Liver (tissue), 9 donors: ENCODE measurements around the gene APLN. TPM values are rescaled to one million over a fixed set of nuclear protein-coding genes. Genes with fewer than 3 reads are reported as not detected.

ENCODE experiments used
- DNase-seq: peaks from one replicate; pipeline ENCODE4 v3.0.0-alpha.2; 2017; ENCODE audit warnings: low spot score
- H3K27ac ChIP-seq, 2 donors: one replicate each; pipeline ENCODE4 v1.7.0; 2013; ENCODE audit warnings: inconsistent platforms in 2 of 2, low read length in 2 of 2, control low read depth in 1 of 2, low read depth in 1 of 2, mild to moderate bottlenecking in 1 of 2
- H3K27me3 ChIP-seq, 4 donors: one replicate each; pipeline versions ENCODE4 v1.6.1 to v1.7.0; 2013; ENCODE audit warnings: low read length in 3 of 4, inconsistent platforms in 1 of 4, mild to moderate bottlenecking in 1 of 4, moderate library complexity in 1 of 4; ENCODE audit not compliant: control insufficient read depth in 4 of 4, insufficient read depth in 4 of 4
- H3K36me3 ChIP-seq, 4 donors: one replicate each; pipeline versions ENCODE4 v1.6.1 to v1.7.0; 2013; ENCODE audit warnings: low read length in 3 of 4, mild to moderate bottlenecking in 3 of 4, low read depth in 1 of 4, moderate library complexity in 1 of 4; ENCODE audit not compliant: control insufficient read depth in 4 of 4, insufficient read depth in 3 of 4
- H3K4me1 ChIP-seq, 4 donors: one replicate each; pipeline versions ENCODE4 v1.6.1 to v1.7.0; 2013; ENCODE audit warnings: low read length in 3 of 4, mild to moderate bottlenecking in 3 of 4, moderate library complexity in 1 of 4; ENCODE audit not compliant: control insufficient read depth in 4 of 4, insufficient read depth in 4 of 4
- H3K4me3 ChIP-seq, 3 donors: one replicate each; pipeline versions ENCODE4 v1.6.1 to v1.7.0; 2013; ENCODE audit warnings: low read length in 3 of 3, control low read depth in 1 of 3, low read depth in 1 of 3, mild to moderate bottlenecking in 1 of 3
- H3K9ac ChIP-seq, 2 donors: one replicate each; pipeline ENCODE4 v1.7.0; 2013; ENCODE audit warnings: low read length in 2 of 2, mild to moderate bottlenecking in 2 of 2, moderate library complexity in 2 of 2, control low read depth in 1 of 2, low read depth in 1 of 2
- H3K9me3 ChIP-seq, 4 donors: one replicate each; pipeline versions ENCODE4 v1.6.1 to v1.7.0; 2013; ENCODE audit warnings: low read length in 3 of 4; ENCODE audit not compliant: control insufficient read depth in 4 of 4
- ATF3 ChIP-seq: IDR thresholded peaks from 2 replicates; pipeline ENCODE4 v1.6.1; 2016; ENCODE audit warnings: antibody characterized with exemption
- CTCF ChIP-seq: fragments of 150-350 bp; IDR thresholded peaks from 2 replicates; pipeline ENCODE4 v1.5.1; 2017; ENCODE audit warnings: improper control_type of control experiment, low read depth, low read length; ENCODE audit not compliant: missing input control
- EGR1 ChIP-seq, 2 donors: IDR thresholded peaks; 2 replicates each; pipeline ENCODE4 v1.6.1; 2016 to 2018; ENCODE audit warnings: antibody characterized with exemption in 2 of 2, low read depth in 2 of 2
- FOXA1 ChIP-seq: IDR thresholded peaks from 2 replicates; pipeline ENCODE4 v1.6.1; 2016; ENCODE audit warnings: antibody characterized with exemption
- FOXA2 ChIP-seq: IDR thresholded peaks from 2 replicates; pipeline ENCODE4 v1.6.1; 2016; ENCODE audit warnings: antibody characterized with exemption
- GABPA ChIP-seq, 2 donors: IDR thresholded peaks in 1 of 2; conservative IDR thresholded peaks in 1 of 2; 2 replicates each; pipeline ENCODE4 v1.6.1; 2016; ENCODE audit warnings: antibody characterized with exemption in 2 of 2, mild to moderate bottlenecking in 1 of 2, moderate library complexity in 1 of 2
- HNF4A ChIP-seq, 2 donors: conservative IDR thresholded peaks; 2 replicates each; pipeline ENCODE4 v1.6.1; 2016; ENCODE audit warnings: antibody characterized with exemption in 2 of 2, mild to moderate bottlenecking in 2 of 2
- HNF4G ChIP-seq: IDR thresholded peaks from 2 replicates; pipeline ENCODE4 v1.6.1; 2016; ENCODE audit warnings: antibody characterized with exemption
- JUND ChIP-seq, 2 donors: IDR thresholded peaks; 2 replicates each; pipeline ENCODE4 v1.6.1; 2016; ENCODE audit warnings: antibody characterized with exemption in 2 of 2
- MAX ChIP-seq: IDR thresholded peaks from 2 replicates; pipeline ENCODE4 v1.6.1; 2016; ENCODE audit warnings: antibody characterized with exemption
- NR2F2 ChIP-seq: IDR thresholded peaks from 2 replicates; pipeline ENCODE4 v1.6.1; 2016; ENCODE audit warnings: antibody characterized with exemption
- RAD21 ChIP-seq, 2 donors: IDR thresholded peaks; 2 replicates each; pipeline ENCODE4 v1.6.1; 2016; ENCODE audit warnings: antibody characterized with exemption in 2 of 2, mild to moderate bottlenecking in 2 of 2
- REST ChIP-seq: IDR thresholded peaks from 2 replicates; pipeline ENCODE4 v1.6.1; 2016; ENCODE audit warnings: antibody characterized with exemption, mild to moderate bottlenecking
- RXRA ChIP-seq, 2 donors: IDR thresholded peaks; 2 replicates each; pipeline ENCODE4 v1.6.1; 2017 to 2018; ENCODE audit warnings: antibody characterized with exemption in 2 of 2, mild to moderate bottlenecking in 1 of 2
- SP1 ChIP-seq: IDR thresholded peaks from 2 replicates; pipeline ENCODE4 v1.6.1; 2018; ENCODE audit warnings: antibody characterized with exemption, mild to moderate bottlenecking
- TAF1 ChIP-seq: conservative IDR thresholded peaks from 2 replicates; pipeline ENCODE4 v1.6.1; 2016; ENCODE audit warnings: antibody characterized with exemption, mild to moderate bottlenecking
- YY1 ChIP-seq: IDR thresholded peaks from 2 replicates; pipeline ENCODE4 v1.6.1; 2016; ENCODE audit warnings: antibody characterized with exemption, mild to moderate bottlenecking
- ZBTB33 ChIP-seq: IDR thresholded peaks from 2 replicates; pipeline ENCODE4 v1.6.1; 2016; ENCODE audit warnings: antibody characterized with exemption
- WGBS: extraction: QIAGEN DNeasy Blood & Tissue Kit; methylation state at CpG from one replicate; pipeline ENCODE4 v1.1.7; 2013; 5-methylcytosine and 5-hydroxymethylcytosine counted together
- polyA plus RNA-seq, 2 donors: library from polyadenylated mRNA; stranded (reverse) in 1 of 2; unstranded in 1 of 2; fragments of 200-250 nt in 1 of 2; fragments of >200 nt in 1 of 2; fragmentation: Nextera tagmentation in 1 of 2; extraction: Ambion mirVana in 1 of 2; gene quantifications; one replicate each; pipeline versions ENCODE4 v1.2.1 to v1.2.3, GENCODE V29; 2013 to 2015
- total RNA-seq, 2 donors: library from RNA; depleted of rRNA; stranded (reverse); fragments of >200 nt; gene quantifications; one replicate each; pipeline ENCODE4 v1.2.3, GENCODE V29; 2014
- donor health status: healthy.
- donor health status: healthy.
- donor health status: healthy.
- donor health status: healthy.
- donor health status: healthy.

The APLN gene
- total and polyA plus RNA-seq, 4 donors = 0.19 to 0.33 TPM; not detected in 2

GRCh38 chrX:129599499-129599898 lies 55.3 kb downstream of the APLN start:
- no peak for DNase-seq
- Histone ChIP-seq H3K4me1 (peaks cover 0 to 25% (median 15%) of the 10 kb centered on the region in 4 donors), H3K9ac (no peak overlapping the region), H3K27me3 (no peaks in the 10 kb centered on the region), H3K4me3 (no peak overlapping the region), H3K36me3 (peaks cover 0 to 4% (median 0%) of the 10 kb centered on the region in 4 donors), H3K9me3 (no peaks in the 10 kb centered on the region), H3K27ac (no peak overlapping the region)
- 81% methylated on average over 5 of the region's 5 CpGs for WGBS
- TF ChIP-seq ZBTB33 (no peak), HNF4A (conservative IDR thresholded peaks at IDR 0.05) (no peak), ATF3 (no peak), NR2F2 (no peak), RAD21 (IDR thresholded peaks at IDR 0.05) (no peak), EGR1 (IDR thresholded peaks at IDR 0.05; ENCODE audit: low read depth in 2 of 2) (no peak), JUND (IDR thresholded peaks at IDR 0.05) (no peak), SP1 (no peak), MAX (no peak), YY1 (no peak), GABPA (IDR thresholded peaks at IDR 0.05 in 1 of 2, conservative IDR thresholded peaks at IDR 0.05 in 1 of 2) (no peak), HNF4G (no peak), RXRA (IDR thresholded peaks at IDR 0.05) (no peak), FOXA1 (no peak), CTCF (no peak), TAF1 (no peak), REST (no peak), FOXA2 (no peak)
